GM13977 (cell line): ENCODE data around the gene ME2.

Experiments used
- DNase-seq: peaks from one replicate; pipeline ENCODE4 v3.0.0; 2012; ENCODE audit warnings: low spot score
- in situ Hi-C: fragments of 300-500 bp; cut with MboI; formaldehyde crosslinking; loops from one replicate; pipeline ENCODE4 v1.12.0; 2022; ENCODE audit warnings: low sequenced_read_pairs, low pct_unique_long_range_greater_than_20kb, mixed read lengths, inconsistent platforms; ENCODE audit not compliant: unreplicated experiment
- TF ChIP-seq, protein P1 (sequence below): IDR thresholded peaks from 2 replicates; pipeline ENCODE4 v1.5.1; 2012; ENCODE audit warnings: mild to moderate bottlenecking, control low read depth; ENCODE audit not compliant: insufficient read depth; ENCODE audit errors: extremely low read depth, missing control alignments

The ME2 gene

DNA sequence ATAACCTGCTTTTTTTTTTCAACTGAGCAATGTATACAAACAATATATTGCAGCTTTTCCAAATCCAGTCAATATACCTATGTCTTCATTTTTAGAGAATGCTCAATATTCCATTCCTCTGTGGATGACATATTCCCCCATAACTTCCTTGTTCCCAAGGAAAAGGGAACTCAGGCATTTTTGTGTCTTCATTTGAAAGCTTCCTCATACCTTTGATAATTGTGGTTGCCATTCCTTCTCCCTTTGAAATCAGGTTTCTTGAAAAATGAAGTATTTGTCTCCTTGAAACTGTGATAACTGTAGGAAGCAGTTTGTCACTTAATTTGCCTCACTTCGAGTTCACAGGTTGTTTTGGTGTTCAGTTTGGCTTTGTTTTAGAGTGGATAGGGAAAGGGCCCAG, 102.5 kb downstream of the ME2 start:
- TF ChIP-seq, protein P1, sequence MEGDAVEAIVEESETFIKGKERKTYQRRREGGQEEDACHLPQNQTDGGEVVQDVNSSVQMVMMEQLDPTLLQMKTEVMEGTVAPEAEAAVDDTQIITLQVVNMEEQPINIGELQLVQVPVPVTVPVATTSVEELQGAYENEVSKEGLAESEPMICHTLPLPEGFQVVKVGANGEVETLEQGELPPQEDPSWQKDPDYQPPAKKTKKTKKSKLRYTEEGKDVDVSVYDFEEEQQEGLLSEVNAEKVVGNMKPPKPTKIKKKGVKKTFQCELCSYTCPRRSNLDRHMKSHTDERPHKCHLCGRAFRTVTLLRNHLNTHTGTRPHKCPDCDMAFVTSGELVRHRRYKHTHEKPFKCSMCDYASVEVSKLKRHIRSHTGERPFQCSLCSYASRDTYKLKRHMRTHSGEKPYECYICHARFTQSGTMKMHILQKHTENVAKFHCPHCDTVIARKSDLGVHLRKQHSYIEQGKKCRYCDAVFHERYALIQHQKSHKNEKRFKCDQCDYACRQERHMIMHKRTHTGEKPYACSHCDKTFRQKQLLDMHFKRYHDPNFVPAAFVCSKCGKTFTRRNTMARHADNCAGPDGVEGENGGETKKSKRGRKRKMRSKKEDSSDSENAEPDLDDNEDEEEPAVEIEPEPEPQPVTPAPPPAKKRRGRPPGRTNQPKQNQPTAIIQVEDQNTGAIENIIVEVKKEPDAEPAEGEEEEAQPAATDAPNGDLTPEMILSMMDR, result no peak
- in situ Hi-C loops, result no loop called here
- no peak for DNase-seq

DNA sequence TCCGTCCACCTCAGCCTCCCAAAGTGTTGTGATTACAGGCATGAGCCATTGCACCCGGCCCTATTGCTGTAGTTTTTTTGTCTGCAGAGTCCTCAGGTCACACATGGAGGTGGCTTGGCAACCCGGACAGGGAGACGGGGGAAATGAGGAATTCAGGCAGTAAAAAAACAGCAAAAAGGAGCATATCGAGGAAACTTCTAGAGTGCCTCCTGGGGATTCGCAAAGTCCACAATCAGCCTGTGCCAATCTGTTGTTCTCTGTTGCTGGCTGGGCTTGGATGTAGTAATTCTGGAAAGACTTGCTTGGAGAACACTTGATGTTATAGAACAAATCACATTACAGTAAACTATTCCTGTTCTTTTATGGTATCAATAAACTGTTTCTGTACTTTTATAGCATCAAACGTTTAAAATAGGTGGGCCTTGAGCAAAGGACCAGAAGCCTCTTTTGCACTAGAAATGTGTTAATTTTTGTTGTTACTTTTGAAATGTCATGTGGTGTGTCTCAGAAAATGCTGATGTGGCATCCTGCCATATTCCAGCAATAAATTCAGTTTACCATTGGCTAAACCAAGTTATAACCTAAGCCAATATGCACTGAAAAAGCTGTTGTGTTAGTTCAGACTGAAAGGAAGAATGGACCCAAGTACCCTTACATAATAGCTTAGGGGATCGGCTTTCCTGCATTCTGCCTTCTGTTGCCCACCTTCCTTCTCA, 103.3 kb downstream of the ME2 start:
- in situ Hi-C loops, result no loop called here
- DNase-seq, result no peak
- TF ChIP-seq, protein P1, result no peak

DNA sequence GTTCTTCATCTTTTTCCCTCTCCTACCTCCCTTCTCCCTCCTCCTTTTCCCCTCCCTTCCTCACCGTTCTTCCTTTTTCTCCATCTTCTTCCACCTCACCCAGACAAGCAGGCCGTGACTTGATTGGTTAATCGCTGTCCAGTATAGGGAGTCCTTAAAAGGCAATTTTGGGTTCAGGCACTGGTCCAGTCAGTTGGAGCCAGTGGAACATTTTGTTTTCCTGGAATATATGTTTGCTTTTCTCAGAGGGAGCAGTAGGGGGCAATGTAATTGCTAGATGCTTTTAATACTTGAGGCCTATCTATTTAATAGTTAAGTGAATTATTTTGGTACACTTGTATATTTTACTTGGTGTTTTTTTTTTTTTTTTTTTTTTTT, 103.9 kb downstream of the ME2 start:
- DNase-seq, result no peak
- TF ChIP-seq, protein P1, result peak; percentile 13
- in situ Hi-C loops, result no loop called here

DNA sequence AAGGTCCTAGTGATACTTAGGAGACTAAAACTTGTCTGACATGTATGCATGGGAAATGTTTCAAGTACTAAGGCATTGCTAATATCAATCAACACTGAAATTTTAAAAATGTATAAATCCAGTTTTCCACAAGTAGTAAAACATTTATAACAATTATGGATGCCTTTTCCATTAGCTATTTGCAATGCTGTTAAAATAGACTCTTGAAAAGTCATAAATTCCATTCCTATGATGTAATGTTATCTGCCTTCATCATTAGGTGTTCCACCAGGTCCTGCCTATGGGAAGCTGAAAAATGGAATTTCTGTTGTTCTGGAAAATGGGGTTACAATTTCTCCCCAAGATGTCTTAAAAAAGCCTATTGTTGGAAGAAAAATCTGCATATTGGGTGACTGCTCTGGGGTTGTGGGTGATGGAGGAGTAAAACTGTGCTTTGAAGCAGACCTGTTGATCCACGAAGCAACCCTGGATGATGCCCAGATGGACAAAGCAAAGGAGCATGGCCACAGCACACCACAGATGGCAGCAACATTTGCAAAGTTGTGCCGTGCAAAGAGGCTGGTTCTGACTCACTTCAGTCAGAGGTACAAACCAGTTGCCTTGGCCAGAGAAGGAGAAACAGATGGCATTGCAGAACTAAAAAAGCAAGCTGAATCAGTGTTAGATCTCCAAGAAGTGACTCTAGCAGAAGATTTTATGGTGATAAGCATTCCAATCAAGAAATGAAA, 107.6 kb downstream of the ME2 start:
- TF ChIP-seq, protein P1, result no peak
- in situ Hi-C loops, result no loop called here

DNA sequence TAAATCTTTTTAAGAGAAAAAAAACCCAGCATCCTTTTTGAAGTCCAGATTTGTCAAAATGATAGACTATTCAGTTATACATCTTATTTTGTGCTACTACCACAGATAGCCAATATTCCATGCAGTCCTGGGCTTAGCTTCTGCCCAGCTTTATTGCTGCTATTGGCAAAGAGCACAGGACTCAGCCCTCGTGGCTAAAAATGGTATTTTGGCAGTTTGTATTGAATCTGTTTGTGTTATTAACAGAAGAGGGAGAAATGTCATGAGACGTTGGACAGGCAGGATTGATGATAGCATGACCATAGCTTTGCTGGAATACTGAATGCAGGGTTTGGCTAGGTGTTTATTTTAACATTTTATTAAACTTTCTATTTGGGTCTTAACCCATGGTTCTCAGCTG, 108.3 kb downstream of the ME2 start:
- DNase-seq, result no peak
- TF ChIP-seq, protein P1, result no peak
- in situ Hi-C loops, result no loop called here

More for the DNA sequence above, 107.6 kb downstream of the ME2 start:
- no peak for DNase-seq

DNA sequence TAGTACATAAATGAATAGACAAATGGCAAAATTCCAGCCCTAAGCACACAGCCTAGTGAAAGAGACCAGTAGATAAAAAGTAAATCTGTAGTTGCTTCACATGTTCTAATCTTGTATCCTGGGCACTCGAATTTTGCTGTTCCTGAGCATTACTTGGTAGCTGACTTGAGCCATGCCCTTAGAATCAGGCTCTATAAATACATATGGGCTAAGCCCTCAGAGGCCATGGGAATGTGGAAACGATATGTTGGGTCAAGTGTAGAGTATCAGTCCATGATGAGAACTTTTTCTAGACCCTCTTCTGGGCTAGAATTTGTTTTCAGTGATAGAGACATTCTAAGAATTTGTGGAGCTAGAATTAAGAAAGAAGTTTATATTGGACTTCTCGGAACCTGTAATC, 110.8 kb downstream of the ME2 start:
- TF ChIP-seq, protein P1, result no peak
- in situ Hi-C loops, result no loop called here
- DNase-seq, result no peak
